ENCODE results near the gene PANX3. TPM values are rescaled to one million over a fixed set of nuclear protein-coding genes. Genes with fewer than 3 reads are reported as not detected.

The PANX3 gene
- total and polyA plus RNA-seq, 4 donors: not detected

- no peak for TF ChIP-seq ZBTB33 (IDR thresholded peaks at IDR 0.05)
- TF ChIP-seq SP1 (IDR thresholded peaks at IDR 0.05): no peak
- TF ChIP-seq HNF4A (conservative IDR thresholded peaks at IDR 0.05): no peak
- TF ChIP-seq TAF1 (conservative IDR thresholded peaks at IDR 0.05): no peak
- no peak for TF ChIP-seq HNF4G (IDR thresholded peaks at IDR 0.05)
Observed at GRCh38 chr11:124577716-124578427, 33.4 kb upstream of the PANX3 start (continued).

- no peak overlapping the region for H3K9ac ChIP-seq (ENCODE audit: low read depth in 1 of 2, low read length in 2 of 2)
- no peaks in the 10 kb centered on the region for H3K36me3 ChIP-seq (ENCODE audit: control insufficient read depth in 4 of 4, insufficient read depth in 3 of 4, low read depth in 1 of 4, low read length in 3 of 4)
- TF ChIP-seq FOXA1 (IDR thresholded peaks at IDR 0.05) (no peak), RAD21 (IDR thresholded peaks at IDR 0.05) (no peak), JUND (IDR thresholded peaks at IDR 0.05) (no peak), GABPA (IDR thresholded peaks at IDR 0.05 in 1 of 2, conservative IDR thresholded peaks at IDR 0.05 in 1 of 2) (no peak), SP1 (IDR thresholded peaks at IDR 0.05) (no peak), NR2F2 (IDR thresholded peaks at IDR 0.05) (no peak)
- 62% methylated on average over 4 of the region's 4 CpGs for WGBS
- peaks cover 0 to 6% (median 0%) of the 10 kb centered on the region in 4 donors for H3K9me3 ChIP-seq (ENCODE audit: control insufficient read depth in 4 of 4, low read length in 3 of 4)
- H3K4me1 ChIP-seq (ENCODE audit: control insufficient read depth in 4 of 4, insufficient read depth in 4 of 4, low read length in 3 of 4): no peaks in the 10 kb centered on the region
- no peak for DNase-seq (ENCODE audit: low spot score)
- H3K27me3 ChIP-seq (ENCODE audit: control insufficient read depth in 4 of 4, insufficient read depth in 4 of 4, low read length in 3 of 4): peaks cover 0 to 3% (median 0%) of the 10 kb centered on the region in 4 donors
- no peak overlapping the region for H3K4me3 ChIP-seq (ENCODE audit: low read depth in 1 of 3, low read length in 3 of 3)
- no peak overlapping the region for H3K27ac ChIP-seq (ENCODE audit: low read depth in 1 of 2, low read length in 2 of 2)
Observed at GRCh38 chr11:124578761-124579160, 32.5 kb upstream of the PANX3 start.

- H3K9ac ChIP-seq (ENCODE audit: low read depth in 1 of 2, low read length in 2 of 2): no peak overlapping the region
- no peak overlapping the region for H3K27ac ChIP-seq (ENCODE audit: low read depth in 1 of 2, low read length in 2 of 2)
- no peak overlapping the region for H3K4me3 ChIP-seq (ENCODE audit: low read depth in 1 of 3, low read length in 3 of 3)
- H3K36me3 ChIP-seq (ENCODE audit: control insufficient read depth in 4 of 4, insufficient read depth in 3 of 4, low read depth in 1 of 4, low read length in 3 of 4): no peaks in the 10 kb centered on the region
- DNase-seq (ENCODE audit: low spot score): no peak
- TF ChIP-seq RXRA (IDR thresholded peaks at IDR 0.05) (no peak), MAX (IDR thresholded peaks at IDR 0.05) (no peak), FOXA1 (IDR thresholded peaks at IDR 0.05) (no peak), GABPA (IDR thresholded peaks at IDR 0.05 in 1 of 2, conservative IDR thresholded peaks at IDR 0.05 in 1 of 2) (no peak), ATF3 (IDR thresholded peaks at IDR 0.05) (no peak), YY1 (IDR thresholded peaks at IDR 0.05) (no peak), FOXA2 (IDR thresholded peaks at IDR 0.05) (no peak), ZBTB33 (IDR thresholded peaks at IDR 0.05) (no peak), TAF1 (conservative IDR thresholded peaks at IDR 0.05) (no peak), CTCF (IDR thresholded peaks at IDR 0.05; ENCODE audit: low read depth, low read length, missing input control) (no peak), JUND (IDR thresholded peaks at IDR 0.05) (no peak), HNF4A (conservative IDR thresholded peaks at IDR 0.05) (no peak), HNF4G (IDR thresholded peaks at IDR 0.05) (no peak), REST (IDR thresholded peaks at IDR 0.05) (no peak)
- 86% methylated on average over 6 of the region's 6 CpGs for WGBS
- no peaks in the 10 kb centered on the region for H3K27me3 ChIP-seq (ENCODE audit: control insufficient read depth in 4 of 4, insufficient read depth in 4 of 4, low read length in 3 of 4)
- no peaks in the 10 kb centered on the region for H3K9me3 ChIP-seq (ENCODE audit: control insufficient read depth in 4 of 4, low read length in 3 of 4)
- no peaks in the 10 kb centered on the region for H3K4me1 ChIP-seq (ENCODE audit: control insufficient read depth in 4 of 4, insufficient read depth in 4 of 4, low read length in 3 of 4)
Observed at GRCh38 chr11:124581817-124582216, 29.4 kb upstream of the PANX3 start.

All from liver (tissue), 9 donors.